ENCODE results near the gene SMIM29.
"Not testable (repeated sequence)": the region's sequence is repeated elsewhere in the genome, so short reads cannot be mapped to it uniquely, and the experiment has no call there.

The SMIM29 gene

GRCh38 chr6:34267746-34268145 lies 18.9 kb upstream of the SMIM29 start:
- DNase-seq: no peak

- not testable (repeated sequence) for DNase-seq
Measured at GRCh38 chr6:34263484-34263883, 14.7 kb upstream of the SMIM29 start.

GRCh38 chr6:34260576-34261267 lies 11.9 kb upstream of the SMIM29 start:
- no peak for DNase-seq

GRCh38 chr6:34259529-34260069 lies 10.8 kb upstream of the SMIM29 start:
- no peak for DNase-seq

- DNase-seq: not testable (repeated sequence)
Measured at GRCh38 chr6:34252395-34252794, 3.6 kb upstream of the SMIM29 start.

GRCh38 chr6:34249469-34250261 lies 859 bp upstream of the SMIM29 start:
- DNase-seq: peak; percentile 52

- DNase-seq: peak; percentile 38
Measured at GRCh38 chr6:34248198-34248726, 544 bp downstream of the SMIM29 start.

GRCh38 chr6:34247481-34248197 lies 1.2 kb downstream of the SMIM29 start:
- no peak for DNase-seq

- no peak for DNase-seq
Measured at GRCh38 chr6:34246563-34247391, 2.0 kb downstream of the SMIM29 start.

- DNase-seq: no peak
Measured at GRCh38 chr6:34246249-34246562, 2.6 kb downstream of the SMIM29 start.

GRCh38 chr6:34245761-34246140 lies 3.1 kb downstream of the SMIM29 start:
- DNase-seq: not testable (repeated sequence)

GRCh38 chr6:34245032-34245760 lies 3.6 kb downstream of the SMIM29 start:
- DNase-seq: not testable (repeated sequence)

- peak; percentile 86 for DNase-seq
Measured at GRCh38 chr6:34243901-34244884, 4.6 kb downstream of the SMIM29 start.

- DNase-seq: no peak
Measured at GRCh38 chr6:34243131-34243771, 5.6 kb downstream of the SMIM29 start.

GRCh38 chr6:34242252-34243130 lies 6.3 kb downstream of the SMIM29 start:
- DNase-seq: no peak

- no peak for DNase-seq
Measured at GRCh38 chr6:34241351-34242215, 7.2 kb downstream of the SMIM29 start.

GRCh38 chr6:34240329-34241248 lies 8.2 kb downstream of the SMIM29 start:
- no peak for DNase-seq

Data from kidney glomerular epithelial cell (primary cell).